ENCODE data around the gene LRRC3B.

GRCh38 chr3:26721047-26721446 lies 98.5 kb downstream of the LRRC3B start:
- TF ChIP-seq SUZ12 (IDR thresholded peaks at IDR 0.05; ENCODE audit: extremely low read depth, insufficient read depth, insufficient read length): no peak
- no peak for TF ChIP-seq YY1 (IDR thresholded peaks at IDR 0.05; ENCODE audit: insufficient read depth, insufficient read length)
- no peak for TF ChIP-seq ZNF274 (IDR thresholded peaks at IDR 0.05; ENCODE audit: low read depth, low read length)

All from NT2/D1 (cell line).